Brain pericyte (primary cell): ENCODE data around the gene ZFHX3.

Experiments used
- DNase-seq: peaks from one replicate; pipeline ENCODE4 v3.0.0-alpha.2; 2012; ENCODE audit warnings: low read depth, low spot score

Gene ZFHX3

DNA sequence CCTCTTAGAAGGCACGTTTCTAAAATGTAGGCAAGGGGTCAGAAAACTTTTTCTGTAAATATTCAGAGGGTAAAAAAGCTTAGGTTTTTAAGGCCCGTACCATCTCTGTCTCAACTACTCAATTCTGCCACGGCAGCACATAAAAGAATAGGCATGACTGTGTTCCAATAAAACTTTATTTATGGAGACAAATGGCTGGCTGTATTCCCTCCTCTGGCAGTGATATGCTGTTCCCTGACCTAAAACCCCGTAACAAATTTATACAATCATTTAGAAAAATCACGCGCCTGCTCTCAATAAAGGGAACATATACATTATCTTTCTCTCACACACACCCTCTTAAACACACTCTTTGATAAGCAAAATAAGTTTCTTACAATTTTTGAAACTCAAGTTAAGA, 138.7 kb downstream of the ZFHX3 start:
- no peak for DNase-seq

GRCh38 chr16:72908362-72909167, 139.4 kb downstream of the ZFHX3 start:
- no peak for DNase-seq

DNA sequence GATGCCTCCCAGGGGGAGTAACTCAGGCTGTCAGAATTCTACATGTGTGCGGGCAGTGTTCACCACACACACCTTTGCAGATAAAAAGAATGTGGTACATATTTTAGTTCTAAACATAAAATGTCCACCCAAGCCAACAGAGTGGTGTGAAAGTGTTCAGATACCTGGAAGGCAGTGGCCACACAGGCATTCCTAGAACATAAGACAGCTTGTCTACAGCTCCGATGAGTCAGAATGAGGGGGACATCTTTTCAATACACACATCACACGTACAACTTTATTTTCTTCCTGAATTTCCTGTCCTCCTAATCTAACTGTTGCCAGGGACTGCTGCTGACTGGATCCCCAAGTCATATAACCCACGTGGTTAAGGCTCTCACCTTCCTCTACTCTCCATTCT, 142.3 kb downstream of the ZFHX3 start:
- no peak for DNase-seq

- DNase-seq, result no peak
Measured at GRCh38 chr16:72903176-72903575, 144.8 kb downstream of the ZFHX3 start.

- no peak for DNase-seq
Measured at GRCh38 chr16:72902206-72902605, 145.7 kb downstream of the ZFHX3 start.

DNA sequence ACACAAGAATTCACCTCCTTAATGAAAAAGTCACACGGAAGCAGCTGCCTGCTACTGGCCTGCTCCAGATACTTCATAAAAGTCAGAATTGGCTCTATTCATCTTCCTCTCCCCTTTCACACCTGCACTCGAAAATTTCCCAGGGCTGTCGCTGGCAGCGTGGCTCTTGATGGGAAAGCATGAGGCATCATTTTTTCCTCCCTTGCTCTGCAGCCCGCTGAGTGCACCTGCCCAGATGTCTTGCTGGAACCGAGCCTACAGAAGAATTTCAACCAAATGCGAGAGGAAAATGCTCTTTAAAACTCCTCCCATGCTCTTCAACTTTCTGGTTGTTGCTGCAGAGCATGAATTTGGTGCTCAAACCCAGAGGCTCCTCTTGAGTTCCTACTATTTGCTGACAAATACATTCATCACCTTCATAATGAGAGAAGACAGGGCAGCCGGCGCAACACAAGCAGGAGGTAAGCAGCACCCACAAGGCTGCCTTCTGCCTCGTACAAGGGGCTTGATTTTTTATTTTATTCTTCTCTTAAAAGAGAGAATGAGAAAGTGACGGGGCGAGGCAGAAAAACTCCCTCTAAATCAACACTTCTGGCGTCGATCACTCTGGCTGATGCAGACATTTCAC, 146.8 kb downstream of the ZFHX3 start:
- no peak for DNase-seq

- no peak for DNase-seq
Measured at GRCh38 chr16:72898216-72898825, 149.6 kb downstream of the ZFHX3 start.

DNA sequence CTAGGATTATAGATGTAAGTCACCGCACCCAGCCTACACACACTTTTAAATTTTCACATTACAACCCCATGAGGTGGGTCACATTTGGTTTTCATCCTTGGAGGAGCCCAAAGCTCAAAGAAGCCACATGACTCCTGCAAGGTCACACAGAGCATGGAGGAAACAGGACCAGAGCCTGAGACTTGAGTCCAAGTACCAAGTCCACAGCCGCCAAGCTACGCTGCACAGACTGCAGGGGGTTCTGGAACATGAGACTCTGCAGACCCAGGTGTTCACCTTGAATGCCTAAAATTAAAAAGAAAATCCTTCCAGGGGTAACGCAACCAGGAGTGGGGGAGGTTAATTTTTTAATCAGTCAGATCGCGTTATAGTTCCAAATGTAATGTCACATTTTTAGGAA, 150.2 kb downstream of the ZFHX3 start:
- no peak for DNase-seq

DNA sequence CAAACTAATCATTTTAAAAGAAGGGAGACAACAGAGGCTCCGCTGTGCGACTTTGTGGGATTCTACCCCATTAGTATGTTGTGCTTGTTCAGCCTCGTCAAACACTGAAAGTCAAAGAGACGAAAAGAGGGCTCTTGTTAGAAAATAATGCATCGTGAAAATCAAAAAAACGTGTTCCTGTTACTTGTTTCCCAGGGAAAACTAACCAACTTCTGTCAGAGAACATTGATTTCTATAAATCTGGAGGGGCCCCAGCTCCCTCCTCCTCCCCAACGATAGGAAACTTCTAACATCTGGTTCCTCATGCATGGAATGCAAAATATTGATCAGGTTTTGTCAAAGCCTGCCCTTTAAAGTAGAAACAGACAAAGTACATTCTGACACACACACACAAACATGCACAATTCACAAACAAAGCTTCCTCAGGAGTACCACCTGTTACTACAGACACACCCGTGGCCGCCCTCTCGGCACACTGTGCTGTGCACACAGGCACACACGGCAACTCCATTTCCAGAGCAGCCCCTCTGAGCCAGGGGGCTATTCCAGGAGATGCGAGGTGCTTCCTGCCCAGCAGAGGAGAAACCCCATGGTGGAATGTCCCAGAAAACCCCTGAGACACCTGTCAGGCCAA, 151.3 kb downstream of the ZFHX3 start:
- DNase-seq, result no peak

- no peak for DNase-seq
Measured at GRCh38 chr16:72895951-72896350, 152.0 kb downstream of the ZFHX3 start.

DNA sequence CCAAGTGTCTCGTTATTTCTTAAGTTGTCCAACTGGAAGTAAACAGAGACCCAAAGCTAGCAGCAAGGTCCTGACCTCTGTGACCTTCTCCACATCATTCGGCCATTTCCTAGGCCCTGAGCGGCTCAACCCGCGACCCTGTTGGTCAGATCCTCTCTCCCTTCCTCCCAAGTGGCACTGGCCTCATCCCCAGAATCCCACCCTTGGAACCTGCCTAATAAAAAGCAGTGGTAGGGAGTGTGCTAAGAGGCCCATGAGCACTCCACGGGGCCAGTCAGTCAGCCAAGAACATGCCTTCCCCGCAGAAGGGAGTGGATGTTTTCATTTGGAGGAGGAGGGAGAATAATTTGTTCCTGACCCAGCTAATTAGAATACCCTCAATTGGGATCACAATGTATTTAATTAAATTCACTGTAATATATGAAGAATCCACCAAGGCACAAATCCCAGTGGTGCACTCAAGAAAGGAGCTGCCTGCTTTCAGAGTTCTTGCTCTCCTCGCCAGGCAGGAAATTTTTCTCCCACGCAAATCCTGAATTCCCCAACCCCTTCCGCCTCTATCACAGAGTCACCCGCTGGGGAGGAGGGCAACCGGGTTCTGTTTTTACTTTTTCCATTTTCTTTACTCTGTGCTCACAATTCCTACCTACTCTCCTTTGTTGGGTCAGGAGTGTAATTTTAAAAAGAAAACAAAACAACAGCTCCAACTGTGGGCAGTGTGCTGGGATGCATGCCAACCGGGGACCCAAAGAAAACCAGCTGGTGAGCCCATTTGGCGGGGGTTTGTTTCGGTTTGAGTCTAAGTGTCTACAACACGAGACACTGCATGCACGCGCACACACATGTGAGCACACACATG, 153.4 kb downstream of the ZFHX3 start:
- peak; percentile 67 for DNase-seq

- no peak for DNase-seq
Measured at GRCh38 chr16:72891291-72892227, 156.4 kb downstream of the ZFHX3 start.

DNA sequence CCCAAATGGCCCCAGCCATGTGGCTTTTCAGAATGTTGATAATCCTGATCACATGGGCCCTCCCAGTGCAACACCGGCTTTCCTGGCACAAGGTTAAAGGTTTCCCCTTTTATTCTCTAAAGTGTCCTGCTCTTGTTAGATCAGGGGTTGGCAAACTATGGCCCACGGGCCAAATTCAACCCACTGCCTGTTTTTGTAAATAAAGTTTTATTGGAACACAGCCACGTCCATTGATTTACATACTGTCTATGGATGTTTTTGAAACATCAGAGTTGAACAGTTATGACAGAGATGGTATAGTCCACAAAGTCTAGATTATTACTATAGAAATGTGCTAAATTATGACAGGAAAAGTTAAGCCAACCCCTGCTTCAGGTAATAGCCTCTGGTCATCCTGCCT, 157.3 kb downstream of the ZFHX3 start:
- no peak for DNase-seq

DNA sequence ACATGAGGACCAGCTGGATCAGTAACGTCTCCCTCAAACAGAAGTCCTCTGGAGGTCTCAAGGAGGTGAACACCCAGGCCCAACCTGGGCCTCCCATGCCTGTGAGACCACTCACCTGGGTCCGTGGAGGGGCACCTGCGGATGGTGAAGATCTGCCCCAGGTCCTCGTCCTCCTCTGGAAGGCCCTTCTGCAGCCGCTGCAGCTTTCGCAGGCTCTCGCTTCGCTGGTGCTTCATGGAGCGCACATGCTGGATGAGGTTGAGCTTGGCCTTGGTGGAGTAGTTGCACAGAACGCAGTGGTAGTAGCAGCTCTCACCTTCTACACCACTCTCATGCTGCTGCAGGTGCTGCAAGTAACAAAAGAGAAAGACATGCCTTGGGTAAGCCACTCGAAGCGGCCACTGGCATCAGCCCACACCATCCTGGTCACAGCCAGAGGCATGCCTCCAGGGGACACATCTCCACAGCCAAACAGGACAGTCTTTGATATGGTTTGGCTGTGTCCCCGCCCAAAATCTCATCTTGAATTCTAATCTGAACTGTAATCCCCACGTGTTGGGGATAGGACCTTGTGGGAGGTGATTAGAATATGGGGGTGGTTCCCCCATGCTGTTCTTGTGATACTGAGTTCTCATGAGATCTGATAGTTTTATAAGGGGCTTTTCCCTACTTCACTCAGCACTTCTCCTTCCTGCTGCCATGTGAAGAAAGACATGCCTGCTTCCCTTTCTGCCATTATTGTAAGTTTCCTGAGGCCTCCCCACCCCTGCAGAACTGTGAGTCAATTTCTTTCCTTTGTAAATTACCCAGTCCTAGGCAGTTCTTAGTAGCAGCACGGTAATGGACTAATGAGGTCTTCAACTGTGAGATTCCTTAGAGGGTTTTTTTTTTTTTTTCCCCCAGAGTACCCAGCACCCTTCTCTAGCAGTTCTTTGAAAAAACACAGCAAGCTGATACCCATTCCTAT, 158.0 kb downstream of the ZFHX3 start:
- DNase-seq, result no peak

GRCh38 chr16:72887537-72887936, 160.4 kb downstream of the ZFHX3 start:
- no peak for DNase-seq

DNA sequence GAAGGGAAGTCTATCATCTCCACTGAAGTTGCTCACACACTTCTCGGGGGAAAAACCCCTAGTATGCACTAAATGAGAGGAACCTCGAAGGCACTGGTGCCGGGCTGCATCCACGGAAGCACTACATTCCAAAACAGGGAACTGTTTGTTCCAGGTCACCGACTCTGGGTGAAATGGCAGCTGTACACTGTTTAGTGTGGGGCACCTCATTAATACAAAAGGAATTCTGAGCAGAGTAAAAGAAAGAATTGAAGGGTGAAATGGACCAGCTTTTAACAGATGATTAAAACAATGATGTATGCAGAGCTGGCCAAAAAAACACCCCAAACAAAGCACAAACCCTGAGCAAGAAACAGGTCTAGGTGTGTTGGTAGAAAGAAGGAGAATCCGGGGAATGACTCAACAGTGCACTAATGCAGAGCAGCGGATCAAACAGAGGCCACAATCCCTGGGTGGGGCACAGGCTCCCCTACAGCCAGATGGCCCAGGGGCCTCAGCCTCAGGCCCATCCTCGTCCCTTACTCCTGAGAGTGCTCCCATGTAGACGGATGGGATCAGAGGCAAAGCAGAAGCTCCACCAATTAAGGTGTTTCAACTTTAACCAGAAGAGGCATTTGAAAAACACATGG, 161.5 kb downstream of the ZFHX3 start:
- DNase-seq, result no peak

- DNase-seq, result no peak
Measured at GRCh38 chr16:72884573-72884972, 163.4 kb downstream of the ZFHX3 start.

GRCh38 chr16:72884037-72884436, 163.9 kb downstream of the ZFHX3 start:
- no peak for DNase-seq

DNA sequence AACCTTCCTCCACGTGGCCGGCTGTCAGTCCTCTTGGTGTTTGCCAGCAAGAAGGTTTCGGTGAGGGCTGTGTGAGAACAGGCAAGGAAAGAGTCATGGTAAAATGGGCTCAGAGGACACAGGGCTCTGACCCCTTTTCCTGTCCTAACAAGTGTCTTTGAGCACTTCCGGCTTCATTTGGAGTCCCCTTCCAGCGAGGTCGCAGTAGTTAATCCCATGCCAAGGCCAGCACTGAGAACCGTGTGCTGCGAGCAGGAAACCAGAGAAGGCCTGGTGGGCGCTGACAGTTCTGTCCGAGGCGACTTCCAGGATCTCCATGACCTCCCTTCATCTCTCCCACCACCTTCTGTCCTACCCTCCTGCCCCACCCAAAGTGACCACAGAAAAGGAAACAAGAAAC, 168.1 kb downstream of the ZFHX3 start:
- no peak for DNase-seq
